Transverse colon (tissue), 4 donors: ENCODE data around the gene HHIPL1.

Source experiments
- POLR2A ChIP-seq: fragments of 450-650 bp; IDR thresholded peaks from one replicate; pipeline ENCODE4 v1.6.1; 2016; ENCODE audit warnings: antibody characterized with exemption, mild to moderate bottlenecking, moderate library complexity
- POLR2AphosphoS5 ChIP-seq, 3 donors: sonication (generic); formaldehyde crosslinking; IDR thresholded peaks; one replicate each; pipeline ENCODE4 v1.6.1; 2016; ENCODE audit warnings: antibody characterized with exemption in 3 of 3
- TF ChIP-seq, protein P1 (sequence below), 5 experiments: fragments of 200-600 bp in 3 of 5; fragments of 450-650 bp in 2 of 5; sonication (generic) in 3 of 5; IDR thresholded peaks; 1 replicate in 2 of 5; 2 replicates in 3 of 5; pipeline ENCODE4 v1.5.1; 2016 to 2017; ENCODE audit warnings: antibody characterized with exemption in 5 of 5, inconsistent platforms in 3 of 5, mild to moderate bottlenecking in 2 of 5, moderate library complexity in 1 of 5

DNA sequence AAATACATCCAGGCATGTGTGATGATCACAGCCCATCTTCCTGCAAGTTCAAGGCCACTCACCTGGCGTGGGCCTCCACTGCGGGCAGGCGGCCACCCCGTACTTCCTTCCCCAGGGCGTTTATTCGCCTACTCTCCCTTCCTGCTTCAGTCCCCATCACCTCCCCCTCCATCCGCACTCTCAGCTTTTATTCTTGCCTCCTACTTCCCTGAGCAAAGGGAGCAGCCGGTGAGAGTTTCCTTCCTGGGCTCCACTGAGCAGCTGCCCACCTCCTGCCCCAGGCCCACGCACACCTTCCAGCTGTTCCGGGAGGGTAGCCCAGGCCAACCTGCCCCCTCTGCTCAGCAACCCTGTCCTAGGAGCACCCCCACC is 43.3 kb downstream of the HHIPL1 start:
- TF ChIP-seq, protein P1, sequence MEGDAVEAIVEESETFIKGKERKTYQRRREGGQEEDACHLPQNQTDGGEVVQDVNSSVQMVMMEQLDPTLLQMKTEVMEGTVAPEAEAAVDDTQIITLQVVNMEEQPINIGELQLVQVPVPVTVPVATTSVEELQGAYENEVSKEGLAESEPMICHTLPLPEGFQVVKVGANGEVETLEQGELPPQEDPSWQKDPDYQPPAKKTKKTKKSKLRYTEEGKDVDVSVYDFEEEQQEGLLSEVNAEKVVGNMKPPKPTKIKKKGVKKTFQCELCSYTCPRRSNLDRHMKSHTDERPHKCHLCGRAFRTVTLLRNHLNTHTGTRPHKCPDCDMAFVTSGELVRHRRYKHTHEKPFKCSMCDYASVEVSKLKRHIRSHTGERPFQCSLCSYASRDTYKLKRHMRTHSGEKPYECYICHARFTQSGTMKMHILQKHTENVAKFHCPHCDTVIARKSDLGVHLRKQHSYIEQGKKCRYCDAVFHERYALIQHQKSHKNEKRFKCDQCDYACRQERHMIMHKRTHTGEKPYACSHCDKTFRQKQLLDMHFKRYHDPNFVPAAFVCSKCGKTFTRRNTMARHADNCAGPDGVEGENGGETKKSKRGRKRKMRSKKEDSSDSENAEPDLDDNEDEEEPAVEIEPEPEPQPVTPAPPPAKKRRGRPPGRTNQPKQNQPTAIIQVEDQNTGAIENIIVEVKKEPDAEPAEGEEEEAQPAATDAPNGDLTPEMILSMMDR (IDR thresholded peaks at IDR 0.05) = no peak
- TF ChIP-seq POLR2AphosphoS5 (IDR thresholded peaks at IDR 0.05) (no peak), POLR2A (no peak)
